HPDE6-E6E7 (cell line): ENCODE measurements around the gene GAGE12J.
"Not testable (repeated sequence)": the region's sequence is repeated elsewhere in the genome, so short reads cannot be mapped to it uniquely, and the experiment has no call there.

Source experiments
- DNase-seq: peaks from one replicate; pipeline ENCODE4 v3.0.0; 2011; ENCODE audit warnings: missing footprints; ENCODE audit errors: extremely low spot score

Gene GAGE12J

GRCh38 chrX:49310371-49310770, 11.5 kb upstream of the GAGE12J start:
- DNase-seq: no peak

- DNase-seq: no peak
These were observed 9.7 kb upstream of the GAGE12J start for GRCh38 chrX:49312176-49312575.

- no peak for DNase-seq
These were observed 5.8 kb upstream of the GAGE12J start for GRCh38 chrX:49316085-49316484.

- not testable (repeated sequence) for DNase-seq
These were observed 429 bp downstream of the GAGE12J start for GRCh38 chrX:49322266-49322665.

GRCh38 chrX:49323735-49324134, 1.9 kb downstream of the GAGE12J start:
- DNase-seq: not testable (repeated sequence)

- not testable (repeated sequence) for DNase-seq
These were observed 8.6 kb downstream of the GAGE12J start for GRCh38 chrX:49330421-49330820.

GRCh38 chrX:49331282-49331681, 9.4 kb downstream of the GAGE12J start, which contains the start of gene GAGE13:
GAGE13 (plus strand) TSS chrX:49331582; CDS start chrX:49332738, 1,156 bp downstream.
- not testable (repeated sequence) for DNase-seq

- not testable (repeated sequence) for DNase-seq
These were observed 10.0 kb downstream of the GAGE12J start for GRCh38 chrX:49331841-49332240.

GRCh38 chrX:49341449-49341848, 19.6 kb downstream of the GAGE12J start:
- not testable (repeated sequence) for DNase-seq

- DNase-seq: not testable (repeated sequence)
These were observed 22.8 kb downstream of the GAGE12J start for GRCh38 chrX:49344496-49345175.

GRCh38 chrX:49345402-49345801, 23.6 kb downstream of the GAGE12J start:
- not testable (repeated sequence) for DNase-seq

GRCh38 chrX:49346150-49346549, 24.3 kb downstream of the GAGE12J start:
- not testable (repeated sequence) for DNase-seq
